HepG2 (cell line): Measurements from ENCODE around the gene COASY. TPM values are rescaled to one million over a fixed set of nuclear protein-coding genes. Genes with fewer than 3 reads are reported as not detected.
A peak's percentile ranks its signal among the peaks of the same experiment; 100 is the strongest.

Experiments
- GZF1 ChIP-seq: sonication (generic); formaldehyde crosslinking; IDR thresholded peaks from 2 replicates; pipeline ENCODE4 v1.5.1; 2020; ENCODE audit warnings: mild to moderate bottlenecking, missing genetic modification reagents
- JDP2 ChIP-seq: sonication (generic); formaldehyde crosslinking; IDR thresholded peaks from 2 replicates; pipeline ENCODE4 v1.8.1; 2022; ENCODE audit warnings: missing genetic modification reagents, borderline replicate concordance
- KIAA2018 ChIP-seq: sonication (generic); formaldehyde crosslinking; IDR thresholded peaks from 2 replicates; pipeline ENCODE4 v1.5.0; 2020; ENCODE audit warnings: mild to moderate bottlenecking, missing genetic modification reagents, borderline replicate concordance
- MED13 ChIP-seq: sonication (generic); formaldehyde crosslinking; IDR thresholded peaks from 2 replicates; pipeline ENCODE4 v1.5.0; 2020; ENCODE audit warnings: missing genetic modification reagents
- MEIS2 ChIP-seq: sonication (generic); formaldehyde crosslinking; IDR thresholded peaks from 2 replicates; pipeline ENCODE4 v1.9.0; 2021; ENCODE audit warnings: mild to moderate bottlenecking, missing genetic modification reagents
- RARA ChIP-seq: IDR thresholded peaks from 2 replicates; pipeline ENCODE4 v1.6.1; 2016; ENCODE audit warnings: missing genetic modification reagents, missing compliant biosample characterization
- SKIL ChIP-seq: sonication (generic); formaldehyde crosslinking; IDR thresholded peaks from 2 replicates; pipeline ENCODE4 v1.8.0; 2022; ENCODE audit warnings: missing genetic modification reagents, mild to moderate bottlenecking, moderate library complexity, borderline replicate concordance
- SOX5 ChIP-seq: IDR thresholded peaks from 2 replicates; pipeline ENCODE4 v1.6.1; 2016; ENCODE audit warnings: borderline replicate concordance
- STAG1 ChIP-seq: sonication (generic); formaldehyde crosslinking; IDR thresholded peaks from 2 replicates; pipeline ENCODE4 v1.4.0; 2020; ENCODE audit warnings: missing genetic modification reagents
- TAF1 ChIP-seq: sonication (generic); formaldehyde crosslinking; IDR thresholded peaks from 2 replicates; pipeline ENCODE4 v1.4.0; 2020; ENCODE audit warnings: missing genetic modification reagents
- TBX3 ChIP-seq: fragments of 450-650 bp; IDR thresholded peaks from 2 replicates; pipeline ENCODE4 v1.6.1; 2017; ENCODE audit warnings: antibody characterized with exemption, mild to moderate bottlenecking, inconsistent platforms, borderline replicate concordance
- USF2 ChIP-seq, 2 experiments: sonication (generic) in 1 of 2; formaldehyde crosslinking in 1 of 2; IDR thresholded peaks; 2 replicates each; pipeline versions ENCODE4 v1.5.1 to v1.6.1; 2011 to 2020; ENCODE audit warnings: borderline replicate concordance in 1 of 2, low read depth in 1 of 2, low read length in 1 of 2, mild to moderate bottlenecking in 1 of 2, missing genetic modification reagents in 1 of 2, moderate library complexity in 1 of 2
- ZBTB7B ChIP-seq: sonication (generic); formaldehyde crosslinking; IDR thresholded peaks from 2 replicates; pipeline ENCODE4 v1.4.0; 2020; ENCODE audit warnings: missing genetic modification reagents
- ZMAT3 ChIP-seq: sonication (generic); formaldehyde crosslinking; conservative IDR thresholded peaks from 2 replicates; pipeline ENCODE4 v1.7.0; 2021; ENCODE audit warnings: missing genetic modification reagents
- ZNF121 ChIP-seq: sonication (generic); formaldehyde crosslinking; IDR thresholded peaks from 2 replicates; pipeline ENCODE4 v1.5.0; 2020; ENCODE audit warnings: mild to moderate bottlenecking, missing genetic modification reagents
- ZNF225 ChIP-seq: sonication (generic); formaldehyde crosslinking; IDR thresholded peaks from 2 replicates; pipeline ENCODE4 v1.4.0; 2020; ENCODE audit warnings: mild to moderate bottlenecking, missing genetic modification reagents
- ZNF44 ChIP-seq: sonication (generic); formaldehyde crosslinking; IDR thresholded peaks from 2 replicates; pipeline ENCODE4 v1.5.1; 2020; ENCODE audit warnings: mild to moderate bottlenecking, missing genetic modification reagents
- ZNF549 ChIP-seq: sonication (generic); formaldehyde crosslinking; IDR thresholded peaks from 2 replicates; pipeline ENCODE4 v1.5.0; 2020; ENCODE audit warnings: missing genetic modification reagents
- polyA plus RNA-seq, 8 experiments: library from polyadenylated mRNA; depleted of rRNA in 3 of 8; stranded (reverse) in 7 of 8; unstranded in 1 of 8; fragments of >200 nt; fragmentation: Illumina TruSeq in 4 of 8; extraction: Trizol in 4 of 8; gene quantifications; 2 replicates each; pipeline versions ENCODE4 v1.2.1 to v1.2.3, GENCODE V29; 2011 to 2016; ENCODE audit warnings: low read depth in 4 of 8, missing spikeins in 1 of 8, mixed read lengths in 1 of 8; ENCODE audit not compliant: insufficient read depth in 1 of 8
- total RNA-seq, 5 experiments: library from RNA; depleted of rRNA; stranded (reverse); fragments of >200 nt; fragmentation: Illumina TruSeq; extraction: Trizol; gene quantifications; 2 replicates each; pipeline ENCODE4 v1.2.3, GENCODE V29; 2016; ENCODE audit warnings: low read depth in 1 of 5

Gene COASY
- total and polyA plus RNA-seq, 2 of the 13 experiments (the other 11 are each of a cell fraction or from before 2014, with no cell fraction given) = 90.7 to 125 TPM

GRCh38 chr17:42609182-42609813 is 47.4 kb downstream of the COASY start, which contains the start of the genes RETREG3 and TUBG1 (continued):
- no peak; the same call in 1 of the 2 replicates for TF ChIP-seq ZNF44 (CRISPR knock-in tag)
- no peak for TF ChIP-seq USF2 (IDR thresholded peaks at IDR 0.05; ENCODE audit: low read depth, low read length)
- TF ChIP-seq USF2 (CRISPR knock-in tag; IDR thresholded peaks at IDR 0.05; ENCODE audit: borderline replicate concordance) = no peak
- no peak for TF ChIP-seq KIAA2018 (CRISPR knock-in tag)
- no peak; the same call in 1 of the 2 replicates for TF ChIP-seq ZMAT3
- TF ChIP-seq SOX5 = peak; percentile 51
- peak; percentile 81 for TF ChIP-seq MED13 (CRISPR knock-in tag)
- peak; percentile 58 for TF ChIP-seq ZBTB7B (CRISPR knock-in tag)
- peak; percentile 49; the same call in 1 of the 2 replicates for TF ChIP-seq RARA
- peak; percentile 86 for TF ChIP-seq TAF1 (CRISPR knock-in tag)
- TF ChIP-seq MEIS2 (CRISPR knock-in tag) = peak; percentile 56; the same call in 1 of the 2 replicates
- TF ChIP-seq SKIL (CRISPR knock-in tag) = peak; percentile 20; the same call in 1 of the 2 replicates
- 0 out of 2 replicates have a peak, but pooled peaks have one; percentile 25 for TF ChIP-seq STAG1 (CRISPR knock-in tag)
- TF ChIP-seq ZNF121 (CRISPR knock-in tag) = no peak
- no peak for TF ChIP-seq TBX3
- no peak for TF ChIP-seq ZNF549 (CRISPR knock-in tag)
- TF ChIP-seq ZNF225 (CRISPR knock-in tag) = no peak
- TF ChIP-seq JDP2 (CRISPR knock-in tag) = no peak
- TF ChIP-seq GZF1 = no peak
